ENCODE measurements around the gene LDLRAP1.

Gene LDLRAP1

DNA sequence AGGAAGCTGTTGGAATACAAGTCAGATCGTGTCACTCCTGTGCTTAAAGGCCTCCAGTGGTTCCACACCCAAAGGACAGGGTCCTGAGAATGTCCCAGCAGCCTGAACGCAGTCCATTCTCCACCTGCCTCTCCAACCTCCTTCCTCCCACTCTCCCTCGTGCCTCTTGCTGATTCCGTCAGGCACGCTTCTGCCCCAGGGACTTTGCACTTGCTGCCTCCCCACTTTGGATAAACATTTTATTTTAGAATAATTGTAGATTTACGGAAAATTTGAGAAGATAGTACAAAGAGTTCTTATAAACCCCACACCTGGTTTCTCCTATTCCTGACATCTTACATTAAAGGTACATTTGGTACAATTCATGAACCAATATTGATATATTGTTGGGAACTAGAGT is 28.4 kb upstream of the LDLRAP1 start:
- Histone ChIP-seq H3K56ac (ENCODE audit: low read length) (no peak overlapping the region), H3K4me2 (ENCODE audit: low read length) (no peak overlapping the region), H2BK5ac (ENCODE audit: low read length) (no peak overlapping the region), H3K18ac (ENCODE audit: low read length) (no peak overlapping the region), H3K27ac (ENCODE audit: low read depth, low read length) (no peak overlapping the region), H3K36me3 (ENCODE audit: control insufficient read depth, insufficient read depth, low read length) (no peaks in the 10 kb centered on the region), H3K79me1 (ENCODE audit: low read length) (no peaks in the 10 kb centered on the region), H4K8ac (ENCODE audit: low read depth, low read length) (no peak overlapping the region), H3K4ac (ENCODE audit: low read depth, low read length) (no peak overlapping the region), H3K79me2 (ENCODE audit: control insufficient read depth, insufficient read depth, low read length) (no peaks in the 10 kb centered on the region), H2BK120ac (ENCODE audit: low read depth, low read length) (no peak overlapping the region), H3K9ac (ENCODE audit: low read length) (no peak overlapping the region), H3K27me3 (ENCODE audit: insufficient read depth, low read length, poor library complexity) (no peaks in the 10 kb centered on the region), H3K4me3 (ENCODE audit: low read length) (no peak overlapping the region), H3K23ac (ENCODE audit: low read length) (no peak overlapping the region), H4K5ac (ENCODE audit: low read length) (no peak overlapping the region), H3K4me1 (ENCODE audit: control insufficient read depth, low read depth, low read length) (no peaks in the 10 kb centered on the region), H2AK5ac (ENCODE audit: low read length) (no peak overlapping the region), H2BK15ac (replicated peaks; ENCODE audit: low read depth) (no peak overlapping the region)
- no CpG with 5 or more reads among the region's 6 CpGs for WGBS (ENCODE audit: extremely low coverage, insufficient coverage, low lambda C conversion rate)
- DNase-seq, result no peak

- H3K18ac ChIP-seq (ENCODE audit: low read length), result no peak overlapping the region
- no peaks in the 10 kb centered on the region for H3K79me1 ChIP-seq (ENCODE audit: low read length)
- H3K23ac ChIP-seq (ENCODE audit: low read length), result no peak overlapping the region
- no peak overlapping the region for H2BK15ac ChIP-seq (replicated peaks; ENCODE audit: low read depth)
- H3K27ac ChIP-seq (ENCODE audit: low read depth, low read length), result no peak overlapping the region
- H3K79me2 ChIP-seq (ENCODE audit: control insufficient read depth, insufficient read depth, low read length), result no peaks in the 10 kb centered on the region
- H3K27me3 ChIP-seq (ENCODE audit: insufficient read depth, low read length, poor library complexity), result no peaks in the 10 kb centered on the region
- H2BK120ac ChIP-seq (ENCODE audit: low read depth, low read length), result no peak overlapping the region
- no CpG with 5 or more reads among the region's 3 CpGs for WGBS (ENCODE audit: extremely low coverage, insufficient coverage, low lambda C conversion rate)
- H3K4me3 ChIP-seq (ENCODE audit: low read length), result no peak overlapping the region
- no peak overlapping the region for H3K56ac ChIP-seq (ENCODE audit: low read length)
- no peak overlapping the region for H3K4ac ChIP-seq (ENCODE audit: low read depth, low read length)
- H3K9ac ChIP-seq (ENCODE audit: low read length), result no peak overlapping the region
- DNase-seq, result no peak
- no peaks in the 10 kb centered on the region for H3K4me1 ChIP-seq (ENCODE audit: control insufficient read depth, low read depth, low read length)
- no peak overlapping the region for H2AK5ac ChIP-seq (ENCODE audit: low read length)
- H3K36me3 ChIP-seq (ENCODE audit: control insufficient read depth, insufficient read depth, low read length), result no peaks in the 10 kb centered on the region
- H4K5ac ChIP-seq (ENCODE audit: low read length), result no peak overlapping the region
- no peak overlapping the region for H2BK5ac ChIP-seq (ENCODE audit: low read length)
- H4K8ac ChIP-seq (ENCODE audit: low read depth, low read length), result no peak overlapping the region
- no peak overlapping the region for H3K4me2 ChIP-seq (ENCODE audit: low read length)
Measured at GRCh38 chr1:25516686-25517085, 26.7 kb upstream of the LDLRAP1 start.

GRCh38 chr1:25517476-25518394 is 25.7 kb upstream of the LDLRAP1 start:
- H4K5ac ChIP-seq (ENCODE audit: low read length), result no peak overlapping the region
- H3K4me1 ChIP-seq (ENCODE audit: control insufficient read depth, low read depth, low read length), result no peaks in the 10 kb centered on the region
- no peak overlapping the region for H3K4me2 ChIP-seq (ENCODE audit: low read length)
- no peaks in the 10 kb centered on the region for H3K36me3 ChIP-seq (ENCODE audit: control insufficient read depth, insufficient read depth, low read length)
- no peak overlapping the region for H2AK5ac ChIP-seq (ENCODE audit: low read length)
- H3K27me3 ChIP-seq (ENCODE audit: insufficient read depth, low read length, poor library complexity), result no peaks in the 10 kb centered on the region
- H4K8ac ChIP-seq (ENCODE audit: low read depth, low read length), result no peak overlapping the region
- H3K9ac ChIP-seq (ENCODE audit: low read length), result no peak overlapping the region
- no peaks in the 10 kb centered on the region for H3K79me2 ChIP-seq (ENCODE audit: control insufficient read depth, insufficient read depth, low read length)
- H3K23ac ChIP-seq (ENCODE audit: low read length), result no peak overlapping the region
- no peak overlapping the region for H2BK120ac ChIP-seq (ENCODE audit: low read depth, low read length)
- H3K79me1 ChIP-seq (ENCODE audit: low read length), result no peaks in the 10 kb centered on the region
- DNase-seq, result peak; percentile 80
- no peak overlapping the region for H3K18ac ChIP-seq (ENCODE audit: low read length)
- H3K4me3 ChIP-seq (ENCODE audit: low read length), result no peak overlapping the region
- no CpG with 5 or more reads among the region's 33 CpGs for WGBS (ENCODE audit: extremely low coverage, insufficient coverage, low lambda C conversion rate)
- no peak overlapping the region for H3K27ac ChIP-seq (ENCODE audit: low read depth, low read length)
- H2BK15ac ChIP-seq (replicated peaks; ENCODE audit: low read depth), result no peak overlapping the region
- H2BK5ac ChIP-seq (ENCODE audit: low read length), result no peak overlapping the region
- no peak overlapping the region for H3K4ac ChIP-seq (ENCODE audit: low read depth, low read length)
- H3K56ac ChIP-seq (ENCODE audit: low read length), result peak overlapping the region; percentile 10

DNA sequence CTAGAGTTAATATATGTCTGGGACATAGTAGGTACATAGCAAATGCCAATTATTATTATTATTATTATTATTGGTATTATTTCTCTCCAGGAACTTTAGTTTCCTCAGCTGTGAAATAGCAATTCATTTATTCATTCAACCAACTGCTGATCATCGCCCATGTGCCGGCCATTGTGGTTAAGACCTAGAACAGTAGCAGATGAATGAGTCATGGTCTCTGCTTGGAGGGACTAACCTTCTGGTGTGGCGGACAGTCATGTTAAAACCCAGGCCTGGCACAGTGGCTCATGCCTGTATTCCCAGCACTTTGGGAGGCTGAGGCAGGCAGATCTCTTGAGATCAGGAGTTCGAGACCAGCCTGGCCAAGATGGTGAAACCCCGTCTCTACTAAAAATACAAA is 23.8 kb upstream of the LDLRAP1 start:
- DNase-seq, result no peak
- H3K18ac ChIP-seq (ENCODE audit: low read length), result no peak overlapping the region
- no peak overlapping the region for H3K4ac ChIP-seq (ENCODE audit: low read depth, low read length)
- H3K27me3 ChIP-seq (ENCODE audit: insufficient read depth, low read length, poor library complexity), result no peaks in the 10 kb centered on the region
- no peaks in the 10 kb centered on the region for H3K79me1 ChIP-seq (ENCODE audit: low read length)
- no peak overlapping the region for H2AK5ac ChIP-seq (ENCODE audit: low read length)
- no peak overlapping the region for H3K27ac ChIP-seq (ENCODE audit: low read depth, low read length)
- H3K4me1 ChIP-seq (ENCODE audit: control insufficient read depth, low read depth, low read length), result no peaks in the 10 kb centered on the region
- no peak overlapping the region for H3K56ac ChIP-seq (ENCODE audit: low read length)
- H2BK120ac ChIP-seq (ENCODE audit: low read depth, low read length), result no peak overlapping the region
- no CpG with 5 or more reads among the region's 5 CpGs for WGBS (ENCODE audit: extremely low coverage, insufficient coverage, low lambda C conversion rate)
- H3K36me3 ChIP-seq (ENCODE audit: control insufficient read depth, insufficient read depth, low read length), result no peaks in the 10 kb centered on the region
- no peak overlapping the region for H3K4me3 ChIP-seq (ENCODE audit: low read length)
- no peak overlapping the region for H3K9ac ChIP-seq (ENCODE audit: low read length)
- H4K5ac ChIP-seq (ENCODE audit: low read length), result no peak overlapping the region
- H2BK15ac ChIP-seq (replicated peaks; ENCODE audit: low read depth), result no peak overlapping the region
- H3K4me2 ChIP-seq (ENCODE audit: low read length), result no peak overlapping the region
- no peak overlapping the region for H2BK5ac ChIP-seq (ENCODE audit: low read length)
- no peaks in the 10 kb centered on the region for H3K79me2 ChIP-seq (ENCODE audit: control insufficient read depth, insufficient read depth, low read length)
- no peak overlapping the region for H3K23ac ChIP-seq (ENCODE audit: low read length)
- H4K8ac ChIP-seq (ENCODE audit: low read depth, low read length), result no peak overlapping the region

DNA sequence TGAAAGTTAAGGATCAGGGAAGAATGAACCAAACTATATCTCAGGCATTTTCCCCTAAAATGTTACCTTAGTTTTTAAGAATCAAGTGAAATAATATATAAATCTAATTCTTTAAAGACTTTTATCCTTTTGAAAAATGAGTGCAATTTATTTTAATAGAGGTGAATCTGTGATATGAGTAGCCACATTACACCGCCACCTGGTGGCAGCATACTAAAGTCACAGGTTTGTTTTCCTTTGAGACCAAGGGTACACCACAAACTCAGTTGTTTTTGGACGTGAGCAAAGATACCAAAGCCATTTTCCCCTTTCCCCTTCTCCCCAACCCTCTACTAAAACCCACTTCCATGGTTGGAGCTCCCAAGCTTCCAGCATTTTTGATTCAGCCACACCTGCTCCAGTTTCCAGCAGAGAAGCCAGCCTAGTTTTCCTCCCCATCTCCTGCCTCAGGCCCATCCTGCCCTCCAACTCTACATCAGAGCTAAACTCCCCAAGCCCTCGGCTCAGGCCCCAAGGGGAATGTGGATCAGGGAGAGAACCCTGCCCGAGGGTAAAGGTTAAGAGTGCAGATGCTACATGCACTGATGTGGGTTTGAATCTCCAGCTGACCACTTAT is 22.9 kb upstream of the LDLRAP1 start:
- Histone ChIP-seq H3K4ac (ENCODE audit: low read depth, low read length) (no peak overlapping the region), H3K4me2 (ENCODE audit: low read length) (no peak overlapping the region), H2AK5ac (ENCODE audit: low read length) (no peak overlapping the region), H3K56ac (ENCODE audit: low read length) (no peak overlapping the region), H3K36me3 (ENCODE audit: control insufficient read depth, insufficient read depth, low read length) (no peaks in the 10 kb centered on the region), H2BK15ac (replicated peaks; ENCODE audit: low read depth) (no peak overlapping the region), H2BK120ac (ENCODE audit: low read depth, low read length) (no peak overlapping the region), H3K4me1 (ENCODE audit: control insufficient read depth, low read depth, low read length) (no peaks in the 10 kb centered on the region), H3K27ac (ENCODE audit: low read depth, low read length) (no peak overlapping the region), H3K27me3 (ENCODE audit: insufficient read depth, low read length, poor library complexity) (no peaks in the 10 kb centered on the region), H4K5ac (ENCODE audit: low read length) (no peak overlapping the region), H3K23ac (ENCODE audit: low read length) (no peak overlapping the region), H3K79me2 (ENCODE audit: control insufficient read depth, insufficient read depth, low read length) (no peaks in the 10 kb centered on the region), H2BK5ac (ENCODE audit: low read length) (no peak overlapping the region), H3K18ac (ENCODE audit: low read length) (no peak overlapping the region), H4K8ac (ENCODE audit: low read depth, low read length) (no peak overlapping the region), H3K9ac (ENCODE audit: low read length) (no peak overlapping the region), H3K79me1 (ENCODE audit: low read length) (no peaks in the 10 kb centered on the region), H3K4me3 (ENCODE audit: low read length) (no peak overlapping the region)
- DNase-seq, result peak; percentile 51
- no CpG with 5 or more reads among the region's 4 CpGs for WGBS (ENCODE audit: extremely low coverage, insufficient coverage, low lambda C conversion rate)

All from mesendoderm (in vitro differentiated cells).